ENCODE data around the gene DCLK1. TPM values are rescaled to one million over a fixed set of nuclear protein-coding genes. Genes with fewer than 3 reads are reported as not detected.

The DCLK1 gene
- total RNA-seq, 3 donors from 2014 or later (not counting 1 experiment from before 2014, with no cell fraction given): not detected

DNA sequence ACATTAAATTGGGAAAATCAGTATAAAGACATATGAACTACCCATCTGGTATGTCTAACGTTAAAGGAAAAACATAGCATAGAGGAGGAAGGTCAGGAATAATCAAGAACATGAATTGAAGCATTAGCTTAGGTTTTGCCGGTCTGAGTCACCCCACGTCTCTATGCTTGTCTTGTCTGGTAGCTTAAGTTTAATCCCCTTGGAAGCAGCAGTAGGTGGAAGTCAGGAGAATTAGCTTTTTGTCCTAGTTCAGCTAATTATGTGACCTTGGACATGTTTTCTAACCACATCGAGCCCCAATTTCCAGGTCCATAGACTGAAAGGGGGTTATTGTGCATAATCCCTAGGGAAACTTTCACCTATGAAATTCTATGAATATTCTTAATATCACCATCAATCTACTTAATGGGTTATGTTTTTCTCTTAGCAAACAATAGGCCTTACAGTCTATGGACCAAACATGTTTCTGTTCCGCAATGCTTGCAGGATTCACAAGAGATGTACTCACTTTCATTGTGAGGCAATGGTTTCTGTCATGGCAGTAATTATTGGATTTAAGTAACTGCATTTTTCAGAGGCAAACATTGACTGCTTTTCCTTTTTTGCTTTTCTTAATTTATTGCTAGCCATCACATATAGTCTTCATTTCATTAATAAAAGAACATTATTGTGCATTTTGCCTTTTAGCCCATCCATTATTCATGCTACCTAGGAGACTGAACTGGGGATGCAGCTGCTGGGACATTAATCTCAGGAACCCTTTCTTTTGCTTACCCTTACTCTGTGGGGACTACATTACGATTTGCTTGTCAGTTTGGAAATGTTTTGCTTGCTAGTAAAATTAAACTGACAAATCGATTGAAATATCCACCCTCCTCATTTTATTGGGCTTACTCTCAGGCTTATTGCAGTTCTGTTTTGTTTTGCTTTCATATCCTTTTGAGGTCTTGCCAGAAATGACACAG lies 349.9 kb downstream of the DCLK1 start:
- peaks cover 0 to 4% of the 10 kb centered on the region in 2 donors for H3K27me3 Mint-ChIP-seq (ENCODE audit: low read depth in 2 of 2)
- 93% methylated on average over 7 of the region's 7 CpGs for WGBS (ENCODE audit: insufficient coverage)
- Histone ChIP-seq H3K4me3 (ENCODE audit: low read length) (no peak overlapping the region), H3K4me1 (ENCODE audit: control insufficient read depth, insufficient read depth, low read length) (no peaks in the 10 kb centered on the region), H3K27me3 (ENCODE audit: control insufficient read depth, insufficient read depth, low read length) (no peaks in the 10 kb centered on the region), H3K36me3 (ENCODE audit: control insufficient read depth, insufficient read depth, low read length) (no peaks in the 10 kb centered on the region), H3K9me3 (ENCODE audit: control insufficient read depth, insufficient read depth, low read length) (no peaks in the 10 kb centered on the region), H3K27ac (ENCODE audit: low read length) (no peak overlapping the region)
- intact Hi-C loops (cut with micrococcal nuclease): no loop called here
- DNase-seq (no peak), ATAC-seq (no peak)
- H3K4me3 Mint-ChIP-seq: no peak overlapping the region
- H3K27ac Mint-ChIP-seq: no peak overlapping the region
- H3K9me3 Mint-ChIP-seq: peaks cover 0 to 2% of the 10 kb centered on the region in 2 donors
- no peaks in the 10 kb centered on the region for H3K4me1 Mint-ChIP-seq
- no peaks in the 10 kb centered on the region for H3K36me3 Mint-ChIP-seq
- TF ChIP-seq, protein P1, sequence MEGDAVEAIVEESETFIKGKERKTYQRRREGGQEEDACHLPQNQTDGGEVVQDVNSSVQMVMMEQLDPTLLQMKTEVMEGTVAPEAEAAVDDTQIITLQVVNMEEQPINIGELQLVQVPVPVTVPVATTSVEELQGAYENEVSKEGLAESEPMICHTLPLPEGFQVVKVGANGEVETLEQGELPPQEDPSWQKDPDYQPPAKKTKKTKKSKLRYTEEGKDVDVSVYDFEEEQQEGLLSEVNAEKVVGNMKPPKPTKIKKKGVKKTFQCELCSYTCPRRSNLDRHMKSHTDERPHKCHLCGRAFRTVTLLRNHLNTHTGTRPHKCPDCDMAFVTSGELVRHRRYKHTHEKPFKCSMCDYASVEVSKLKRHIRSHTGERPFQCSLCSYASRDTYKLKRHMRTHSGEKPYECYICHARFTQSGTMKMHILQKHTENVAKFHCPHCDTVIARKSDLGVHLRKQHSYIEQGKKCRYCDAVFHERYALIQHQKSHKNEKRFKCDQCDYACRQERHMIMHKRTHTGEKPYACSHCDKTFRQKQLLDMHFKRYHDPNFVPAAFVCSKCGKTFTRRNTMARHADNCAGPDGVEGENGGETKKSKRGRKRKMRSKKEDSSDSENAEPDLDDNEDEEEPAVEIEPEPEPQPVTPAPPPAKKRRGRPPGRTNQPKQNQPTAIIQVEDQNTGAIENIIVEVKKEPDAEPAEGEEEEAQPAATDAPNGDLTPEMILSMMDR (IDR thresholded peaks at IDR 0.05): no peak

DNA sequence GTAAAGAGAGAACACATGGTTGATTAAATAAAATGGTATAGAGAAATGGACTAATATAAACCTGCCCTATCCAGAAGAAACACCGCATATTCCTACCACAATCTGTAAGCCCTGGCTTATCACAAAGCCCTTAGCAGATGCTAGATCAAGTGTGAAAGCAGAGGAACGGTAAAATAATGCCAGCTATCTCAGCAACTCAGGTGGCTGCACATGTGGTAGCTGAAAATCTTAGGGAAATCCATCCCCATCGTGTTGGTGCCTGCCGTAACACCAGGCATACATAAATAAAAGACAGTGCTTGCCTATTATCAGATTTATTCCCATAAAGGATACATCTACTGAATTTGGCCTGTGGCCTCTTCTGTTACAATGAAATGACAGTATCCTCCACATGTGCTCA lies 350.6 kb downstream of the DCLK1 start:
- ATAC-seq (no peak), DNase-seq (no peak)
- Mint-ChIP-seq H3K4me3 (no peak overlapping the region), H3K36me3 (no peaks in the 10 kb centered on the region), H3K27me3 (ENCODE audit: low read depth in 2 of 2) (peaks cover 0 to 4% of the 10 kb centered on the region in 2 donors), H3K27ac (no peak overlapping the region), H3K9me3 (peaks cover 0 to 2% of the 10 kb centered on the region in 2 donors), H3K4me1 (no peaks in the 10 kb centered on the region)
- no peaks in the 10 kb centered on the region for H3K4me1 ChIP-seq (ENCODE audit: control insufficient read depth, insufficient read depth, low read length)
- no peak overlapping the region for H3K4me3 ChIP-seq (ENCODE audit: low read length)
- no peaks in the 10 kb centered on the region for H3K9me3 ChIP-seq (ENCODE audit: control insufficient read depth, insufficient read depth, low read length)
- TF ChIP-seq, protein P1 (IDR thresholded peaks at IDR 0.05): no peak
- no peaks in the 10 kb centered on the region for H3K36me3 ChIP-seq (ENCODE audit: control insufficient read depth, insufficient read depth, low read length)
- WGBS (ENCODE audit: insufficient coverage): 71% methylated on average over 3 of the region's 4 CpGs
- intact Hi-C loops (cut with micrococcal nuclease): no loop called here
- H3K27me3 ChIP-seq (ENCODE audit: control insufficient read depth, insufficient read depth, low read length): no peaks in the 10 kb centered on the region
- H3K27ac ChIP-seq (ENCODE audit: low read length): no peak overlapping the region

DNA sequence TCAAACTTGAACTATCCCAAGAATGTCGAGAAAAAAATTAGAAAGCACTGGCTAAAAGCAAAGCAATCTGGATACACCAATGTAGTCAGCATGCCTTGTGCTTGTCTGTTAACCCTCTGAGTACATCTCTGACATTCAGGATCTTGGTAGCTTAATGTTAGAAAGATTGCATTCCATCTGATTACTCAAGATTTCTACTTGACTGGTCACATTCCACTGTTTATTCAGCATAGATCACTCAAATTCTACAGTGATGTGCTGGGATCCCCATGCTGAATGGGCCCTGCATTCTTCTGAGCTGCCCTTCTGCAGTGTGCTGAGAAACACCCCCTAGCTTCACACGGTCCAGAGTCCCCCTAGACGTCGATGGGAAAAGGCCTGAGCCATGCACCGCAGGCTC lies 359.3 kb downstream of the DCLK1 start:
- 78% methylated on average over 5 of the region's 5 CpGs for WGBS (ENCODE audit: insufficient coverage)
- TF ChIP-seq, protein P1 (IDR thresholded peaks at IDR 0.05): no peak
- no peak for ATAC-seq
- Mint-ChIP-seq H3K4me1 (no peaks in the 10 kb centered on the region), H3K36me3 (no peaks in the 10 kb centered on the region), H3K27me3 (ENCODE audit: low read depth in 2 of 2) (peaks cover 0 to 6% of the 10 kb centered on the region in 2 donors), H3K27ac (no peak overlapping the region), H3K9me3 (peaks cover 0 to 2% of the 10 kb centered on the region in 2 donors), H3K4me3 (no peak overlapping the region)
- Histone ChIP-seq H3K27me3 (ENCODE audit: control insufficient read depth, insufficient read depth, low read length) (no peaks in the 10 kb centered on the region), H3K36me3 (ENCODE audit: control insufficient read depth, insufficient read depth, low read length) (no peaks in the 10 kb centered on the region), H3K4me3 (ENCODE audit: low read length) (no peak overlapping the region), H3K27ac (ENCODE audit: low read length) (no peak overlapping the region), H3K4me1 (ENCODE audit: control insufficient read depth, insufficient read depth, low read length) (no peaks in the 10 kb centered on the region), H3K9me3 (ENCODE audit: control insufficient read depth, insufficient read depth, low read length) (no peaks in the 10 kb centered on the region)
- DNase-seq: no peak
- intact Hi-C loops (cut with micrococcal nuclease): no loop called here

Measured in natural killer cell (primary cell).